ENCODE data around the gene POU6F2. TPM values are rescaled to one million over a fixed set of nuclear protein-coding genes. Genes with fewer than 3 reads are reported as not detected.
A peak's percentile ranks its signal among the peaks of the same experiment; 100 is the strongest.

Gene POU6F2
- total and polyA plus RNA-seq, 9 of the 15 experiments (the other 6 are each of a cell fraction or from before 2014, with no cell fraction given) = 0.29 to 1.5 (median 0.96) TPM

GRCh38 chr7:39480901-39481300 lies 503.2 kb downstream of the POU6F2 start (continued):
- TF ChIP-seq, protein P1, sequence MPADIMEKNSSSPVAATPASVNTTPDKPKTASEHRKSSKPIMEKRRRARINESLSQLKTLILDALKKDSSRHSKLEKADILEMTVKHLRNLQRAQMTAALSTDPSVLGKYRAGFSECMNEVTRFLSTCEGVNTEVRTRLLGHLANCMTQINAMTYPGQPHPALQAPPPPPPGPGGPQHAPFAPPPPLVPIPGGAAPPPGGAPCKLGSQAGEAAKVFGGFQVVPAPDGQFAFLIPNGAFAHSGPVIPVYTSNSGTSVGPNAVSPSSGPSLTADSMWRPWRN (IDR thresholded peaks at IDR 0.05; ENCODE audit: low read depth) = no peak

DNA sequence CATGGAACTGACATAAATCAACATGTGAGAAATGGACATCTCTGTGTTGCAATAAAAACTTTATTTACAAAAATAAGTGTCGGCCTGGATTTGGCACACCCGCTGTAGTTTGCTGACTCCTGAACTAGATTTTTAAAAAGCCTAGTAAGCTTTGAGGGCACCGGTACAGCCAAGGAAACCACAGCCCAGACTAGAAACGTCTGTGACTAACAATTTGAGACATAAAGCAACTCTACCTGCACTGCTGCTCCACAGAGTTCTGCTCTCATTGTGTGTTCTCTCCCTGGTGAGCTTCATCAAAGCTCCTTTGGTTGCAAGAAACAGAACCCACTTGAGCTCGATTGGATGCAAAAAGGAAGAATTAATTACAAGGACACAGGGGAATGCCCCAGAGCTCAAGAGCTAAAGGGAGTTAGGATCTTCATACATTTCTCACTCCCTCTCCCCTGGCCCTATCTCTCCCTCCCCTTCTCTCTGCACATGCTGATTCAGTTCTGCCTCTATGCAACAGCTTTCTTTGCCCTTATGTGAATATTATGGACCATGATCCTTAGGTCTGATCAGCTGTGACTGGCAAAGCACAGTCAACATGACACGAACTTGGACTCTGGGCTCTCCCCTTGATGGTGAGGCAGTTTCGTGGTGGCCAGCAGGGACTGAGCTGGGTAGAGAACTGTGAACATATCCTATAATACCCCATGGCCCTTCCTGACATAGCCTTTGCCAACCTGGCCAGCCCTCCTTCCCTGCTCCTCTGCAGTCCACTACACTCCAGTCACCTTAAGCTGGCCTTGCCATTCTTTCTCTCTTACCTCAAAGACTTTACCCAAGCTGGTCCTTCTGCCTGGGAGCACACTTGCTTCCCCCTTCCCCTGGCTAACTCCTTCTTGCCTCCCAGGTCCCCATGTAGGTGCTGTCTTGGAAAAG lies 511.0 kb downstream of the POU6F2 start:
- Histone ChIP-seq H3K9ac (ENCODE audit: insufficient read depth in 1 of 2, low read depth in 2 of 2, low read length in 2 of 2) (no peak overlapping the region), H3K4me2 (ENCODE audit: insufficient read depth, low read length) (no peak overlapping the region), H3K4me1 (replicated peaks in 1 of 2; ENCODE audit: control insufficient read depth in 2 of 2, insufficient read depth in 2 of 2, low read length in 2 of 2) (no peaks in the 10 kb centered on the region), H3K9me3 (replicated peaks; ENCODE audit: control insufficient read depth, insufficient read depth, low read depth, low read length) (no peaks in the 10 kb centered on the region), H4K20me1 (replicated peaks; ENCODE audit: control insufficient read depth, insufficient read depth, low read length) (no peaks in the 10 kb centered on the region), H3K27ac (ENCODE audit: extremely low read depth, low read depth, low read length) (no peak overlapping the region), H3K4me3 (no peak overlapping the region), H3K36me3 (ENCODE audit: control insufficient read depth, insufficient read depth, low read length) (no peaks in the 10 kb centered on the region), H2AFZ (ENCODE audit: low read depth, low read length) (no peak overlapping the region), H3K9me1 (ENCODE audit: control insufficient read depth, insufficient read depth, low read length) (no peaks in the 10 kb centered on the region), H3K79me2 (ENCODE audit: control insufficient read depth, insufficient read depth, low read length) (no peaks in the 10 kb centered on the region), H3K27me3 (ENCODE audit: control insufficient read depth in 2 of 2, insufficient read depth in 2 of 2, low read length in 2 of 2) (peaks cover 5 to 6% of the 10 kb centered on the region in 2 experiments; a peak in 3 of 5 replicates)
- CTCF ChIA-PET (ENCODE audit: low intra/inter-chr PET ratio) = no interaction called here
- WGBS (ENCODE audit: insufficient coverage, low coverage, missing lambda C conversion rate) = 1% methylated on average over 7 of the region's 7 CpGs
- TF ChIP-seq GABPB1 (CRISPR knock-in tag; IDR thresholded peaks at IDR 0.05) (no peak), ZBTB40 (IDR thresholded peaks at IDR 0.05) (peak; percentile 72), ZBTB40 (CRISPR knock-in tag; IDR thresholded peaks at IDR 0.05) (no peak), ZNF766 (CRISPR knock-in tag; conservative IDR thresholded peaks at IDR 0.05) (no peak), EP400 (IDR thresholded peaks at IDR 0.05) (no peak), FOXJ3 (CRISPR knock-in tag; IDR thresholded peaks at IDR 0.05) (no peak)
- FAIRE-seq = no peak
- no peak for ATAC-seq
- POLR2A ChIA-PET = interaction anchor here (0.6 to 1.5 kb wide), 3 partner anchors 10 to 176 kb away, joined by 3 read pairs; no protein-coding TSS in a partner anchor
- intact Hi-C loops (cut with micrococcal nuclease) (no loop called here), in situ Hi-C loops (cut with MboI) (no loop called here)
- BruUV-seq (replicated peaks) = no TSS peak
- DNase-seq (ENCODE audit: extremely low read depth in 1 of 4, low spot score in 3 of 4) = no peak
